ENCODE measurements around the gene RAPGEF1.

Gene RAPGEF1

DNA sequence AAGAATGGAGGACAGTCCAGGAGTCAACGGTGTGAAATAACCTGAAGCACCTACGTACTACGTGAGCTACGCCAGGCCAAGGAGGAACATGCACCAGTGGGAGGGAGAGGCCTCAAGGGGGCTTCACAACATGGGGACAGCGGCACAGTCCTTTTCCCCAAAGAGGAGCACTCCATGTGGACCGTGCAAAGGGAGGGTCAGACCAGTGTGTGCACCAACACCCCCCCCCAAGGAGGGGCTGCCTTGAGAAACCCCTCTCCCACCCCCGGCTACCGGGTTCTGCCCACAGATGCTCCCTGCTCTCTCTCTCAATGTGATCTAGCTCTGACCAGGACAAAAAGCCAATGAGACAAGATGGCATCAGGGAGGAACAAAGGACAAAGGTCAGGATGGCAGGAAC is 126.0 kb downstream of the RAPGEF1 start:
- CTCF ChIA-PET = interaction anchor here (2.1 kb wide), 1 partner anchor 10 kb away, joined by 5 read pairs; no protein-coding TSS in a partner anchor
- POLR2A ChIA-PET = no interaction called here
- no peak overlapping the region for H3K4me3 ChIP-seq (ENCODE audit: low read depth, low read length)
- TF ChIP-seq, protein P1, sequence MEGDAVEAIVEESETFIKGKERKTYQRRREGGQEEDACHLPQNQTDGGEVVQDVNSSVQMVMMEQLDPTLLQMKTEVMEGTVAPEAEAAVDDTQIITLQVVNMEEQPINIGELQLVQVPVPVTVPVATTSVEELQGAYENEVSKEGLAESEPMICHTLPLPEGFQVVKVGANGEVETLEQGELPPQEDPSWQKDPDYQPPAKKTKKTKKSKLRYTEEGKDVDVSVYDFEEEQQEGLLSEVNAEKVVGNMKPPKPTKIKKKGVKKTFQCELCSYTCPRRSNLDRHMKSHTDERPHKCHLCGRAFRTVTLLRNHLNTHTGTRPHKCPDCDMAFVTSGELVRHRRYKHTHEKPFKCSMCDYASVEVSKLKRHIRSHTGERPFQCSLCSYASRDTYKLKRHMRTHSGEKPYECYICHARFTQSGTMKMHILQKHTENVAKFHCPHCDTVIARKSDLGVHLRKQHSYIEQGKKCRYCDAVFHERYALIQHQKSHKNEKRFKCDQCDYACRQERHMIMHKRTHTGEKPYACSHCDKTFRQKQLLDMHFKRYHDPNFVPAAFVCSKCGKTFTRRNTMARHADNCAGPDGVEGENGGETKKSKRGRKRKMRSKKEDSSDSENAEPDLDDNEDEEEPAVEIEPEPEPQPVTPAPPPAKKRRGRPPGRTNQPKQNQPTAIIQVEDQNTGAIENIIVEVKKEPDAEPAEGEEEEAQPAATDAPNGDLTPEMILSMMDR (IDR thresholded peaks at IDR 0.05; ENCODE audit: insufficient read depth, low read length, missing control alignments) = no peak
- no peak for DNase-seq (ENCODE audit: low read depth, low spot score)

DNA sequence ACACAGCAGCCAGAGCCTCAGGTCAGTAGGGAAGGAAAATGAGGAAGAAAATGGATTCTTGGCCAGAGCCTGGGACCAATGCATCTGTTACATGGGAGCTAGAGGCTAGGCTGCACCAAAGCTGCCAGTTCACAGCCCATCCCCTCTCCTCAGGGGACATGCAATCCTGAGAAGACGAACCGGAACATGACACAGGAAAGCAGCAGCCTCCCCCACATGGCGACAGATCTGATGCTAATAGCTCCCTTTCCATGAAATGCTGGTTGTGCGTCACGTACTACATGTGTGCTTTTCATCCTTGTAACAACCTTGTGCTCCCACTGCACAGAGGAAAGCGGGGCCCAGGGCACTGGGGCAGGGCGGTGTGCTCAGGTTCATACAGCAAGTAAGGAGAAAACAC is 127.0 kb downstream of the RAPGEF1 start:
- no peak for DNase-seq (ENCODE audit: low read depth, low spot score)
- ChIA-PET CTCF (interaction anchor here (1.5 kb wide), 1 partner anchor 22 kb away, joined by 3 read pairs; no protein-coding TSS in a partner anchor), POLR2A (interaction anchor here (1.0 kb wide), 1 partner anchor 217 kb away, joined by 3 read pairs; no protein-coding TSS in a partner anchor)

GRCh38 chr9:131611586-131612315 is 128.1 kb downstream of the RAPGEF1 start:
- ChIA-PET CTCF (interaction anchor here (1.3 to 12.7 kb wide), 4 partner anchors 8 to 130 kb away, joined by 3 to 193 read pairs (median 14); partner anchors contain the start of gene RAPGEF1), POLR2A (no interaction called here)
- TF ChIP-seq, protein P1 (IDR thresholded peaks at IDR 0.05; ENCODE audit: insufficient read depth, low read length, missing control alignments) = no peak
- no peak overlapping the region for H3K4me3 ChIP-seq (ENCODE audit: low read depth, low read length)
- no peak for DNase-seq (ENCODE audit: low read depth, low spot score)

More for the DNA sequence above, 127.0 kb downstream of the RAPGEF1 start:
- TF ChIP-seq, protein P1 (IDR thresholded peaks at IDR 0.05; ENCODE audit: insufficient read depth, low read length, missing control alignments) = no peak
- no peak overlapping the region for H3K4me3 ChIP-seq (ENCODE audit: low read depth, low read length)

DNA sequence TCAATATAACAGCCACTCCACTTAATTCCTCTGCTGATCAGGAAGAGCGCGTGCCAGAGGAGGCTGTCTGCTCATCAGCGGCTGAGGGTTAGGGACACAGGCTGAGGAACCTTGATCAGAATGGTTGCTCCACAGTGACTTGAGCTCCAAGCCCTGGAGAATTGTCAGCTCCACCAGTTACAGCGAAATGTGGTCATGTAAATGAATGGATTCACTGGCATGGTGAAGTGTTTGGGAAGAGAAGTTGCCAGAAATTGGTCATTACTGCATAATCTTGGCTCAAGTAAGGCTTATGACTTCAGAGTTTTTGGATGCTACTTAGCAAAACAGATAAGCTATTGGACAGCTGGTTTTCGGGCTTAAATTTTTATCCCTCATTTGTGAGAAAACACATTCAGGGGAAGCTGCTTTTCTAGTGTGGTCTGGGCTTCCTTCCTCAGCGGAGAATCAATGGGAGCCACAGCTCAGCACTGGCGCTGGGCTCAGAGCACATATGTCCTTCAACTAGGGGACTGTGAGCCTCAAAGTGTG is 129.6 kb downstream of the RAPGEF1 start:
- POLR2A ChIA-PET = interaction anchor here (1.5 kb wide), 1 partner anchor 17 kb away, joined by 12 read pairs; no protein-coding TSS in a partner anchor
- CTCF ChIA-PET = interaction anchor here (1.0 to 12.7 kb wide), 5 partner anchors 10 to 132 kb away, joined by 4 to 193 read pairs (median 7); partner anchors contain the start of gene RAPGEF1
- peak; percentile 31 for DNase-seq (ENCODE audit: low read depth, low spot score)
- H3K4me3 ChIP-seq (ENCODE audit: low read depth, low read length) = no peak overlapping the region
- TF ChIP-seq, protein P1 (IDR thresholded peaks at IDR 0.05; ENCODE audit: insufficient read depth, low read length, missing control alignments) = no peak

- peak; percentile 19 for DNase-seq (ENCODE audit: low read depth, low spot score)
- H3K4me3 ChIP-seq (ENCODE audit: low read depth, low read length) = peak overlapping the region; percentile 15
- ChIA-PET POLR2A (interaction anchor here (0.6 to 1.6 kb wide), 6 partner anchors 13 to 249 kb away, joined by 3 to 12 read pairs (median 3); partner anchors contain the start of gene UCK1), CTCF (interaction anchor here (0.6 to 12.7 kb wide), 8 partner anchors 13 to 650 kb away, joined by 3 to 193 read pairs (median 3); partner anchors contain the start of gene RAPGEF1)
- TF ChIP-seq, protein P1 (IDR thresholded peaks at IDR 0.05; ENCODE audit: insufficient read depth, low read length, missing control alignments) = no peak
These were observed 130.6 kb downstream of the RAPGEF1 start for GRCh38 chr9:131609099-131609830.
